ENCODE results near the gene LHX3.

The LHX3 gene

DNA sequence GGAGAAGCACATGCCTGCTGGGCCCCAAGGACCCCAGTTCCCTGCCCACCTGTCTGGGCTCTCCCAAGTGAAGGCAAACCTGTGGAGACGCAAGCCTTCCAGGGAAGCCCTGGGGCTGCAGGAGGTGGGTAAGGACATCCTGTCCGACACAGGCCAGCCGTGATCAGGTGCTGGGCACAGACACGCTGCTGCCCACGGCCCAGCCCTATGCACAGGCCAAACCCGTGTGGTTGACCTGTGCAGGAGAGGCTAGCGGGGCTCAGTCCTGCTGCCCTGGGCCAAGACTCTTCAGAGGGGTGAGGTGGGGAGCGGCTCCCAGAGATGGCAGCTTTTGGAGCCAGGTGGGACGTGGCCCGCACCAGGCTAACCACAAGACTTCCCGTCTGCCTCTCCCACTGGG, 14.3 kb downstream of the LHX3 start:
- CTCF ChIA-PET, result interaction anchor here (1.4 kb wide), 1 partner anchor 35 kb away, joined by 3 read pairs; no protein-coding TSS in a partner anchor
- no peak for TF ChIP-seq CTCF (IDR thresholded peaks at IDR 0.05; ENCODE audit: insufficient read depth, low read length, missing control alignments)
- no peak overlapping the region for H3K4me3 ChIP-seq (ENCODE audit: low read depth, low read length)
- no peak for DNase-seq (ENCODE audit: low read depth, low spot score)
- POLR2A ChIA-PET, result no interaction called here

DNA sequence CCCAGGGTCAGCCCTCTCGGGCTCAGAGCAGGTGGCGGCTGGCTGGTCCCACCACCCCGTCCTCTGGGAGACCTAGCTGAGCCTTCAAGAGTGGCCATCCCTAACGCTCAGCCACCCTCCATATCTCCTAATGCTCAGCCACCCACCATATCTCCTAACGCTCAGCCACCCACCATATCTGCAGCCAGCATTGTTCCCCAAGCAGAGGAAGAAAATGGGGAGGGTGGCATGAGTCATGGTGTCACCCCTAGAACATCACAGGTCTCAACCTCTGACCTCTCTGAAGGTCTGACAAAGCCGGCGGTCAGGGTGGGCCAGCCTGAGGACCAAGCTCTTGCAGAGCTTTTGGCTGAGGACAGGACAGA, 14.7 kb downstream of the LHX3 start:
- TF ChIP-seq CTCF (IDR thresholded peaks at IDR 0.05; ENCODE audit: insufficient read depth, low read length, missing control alignments), result no peak
- no peak for DNase-seq (ENCODE audit: low read depth, low spot score)
- no peak overlapping the region for H3K4me3 ChIP-seq (ENCODE audit: low read depth, low read length)
- ChIA-PET POLR2A (no interaction called here), CTCF (interaction anchor here (1.4 kb wide), 1 partner anchor 35 kb away, joined by 3 read pairs; no protein-coding TSS in a partner anchor)

- DNase-seq (ENCODE audit: low read depth, low spot score), result no peak
- no peak overlapping the region for H3K4me3 ChIP-seq (ENCODE audit: low read depth, low read length)
- POLR2A ChIA-PET, result no interaction called here
- no peak for TF ChIP-seq CTCF (IDR thresholded peaks at IDR 0.05; ENCODE audit: insufficient read depth, low read length, missing control alignments)
- CTCF ChIA-PET, result interaction anchor here (1.4 kb wide), 1 partner anchor 36 kb away, joined by 3 read pairs; no protein-coding TSS in a partner anchor
Observed at GRCh38 chr9:136189394-136190236, 15.3 kb downstream of the LHX3 start.

DNA sequence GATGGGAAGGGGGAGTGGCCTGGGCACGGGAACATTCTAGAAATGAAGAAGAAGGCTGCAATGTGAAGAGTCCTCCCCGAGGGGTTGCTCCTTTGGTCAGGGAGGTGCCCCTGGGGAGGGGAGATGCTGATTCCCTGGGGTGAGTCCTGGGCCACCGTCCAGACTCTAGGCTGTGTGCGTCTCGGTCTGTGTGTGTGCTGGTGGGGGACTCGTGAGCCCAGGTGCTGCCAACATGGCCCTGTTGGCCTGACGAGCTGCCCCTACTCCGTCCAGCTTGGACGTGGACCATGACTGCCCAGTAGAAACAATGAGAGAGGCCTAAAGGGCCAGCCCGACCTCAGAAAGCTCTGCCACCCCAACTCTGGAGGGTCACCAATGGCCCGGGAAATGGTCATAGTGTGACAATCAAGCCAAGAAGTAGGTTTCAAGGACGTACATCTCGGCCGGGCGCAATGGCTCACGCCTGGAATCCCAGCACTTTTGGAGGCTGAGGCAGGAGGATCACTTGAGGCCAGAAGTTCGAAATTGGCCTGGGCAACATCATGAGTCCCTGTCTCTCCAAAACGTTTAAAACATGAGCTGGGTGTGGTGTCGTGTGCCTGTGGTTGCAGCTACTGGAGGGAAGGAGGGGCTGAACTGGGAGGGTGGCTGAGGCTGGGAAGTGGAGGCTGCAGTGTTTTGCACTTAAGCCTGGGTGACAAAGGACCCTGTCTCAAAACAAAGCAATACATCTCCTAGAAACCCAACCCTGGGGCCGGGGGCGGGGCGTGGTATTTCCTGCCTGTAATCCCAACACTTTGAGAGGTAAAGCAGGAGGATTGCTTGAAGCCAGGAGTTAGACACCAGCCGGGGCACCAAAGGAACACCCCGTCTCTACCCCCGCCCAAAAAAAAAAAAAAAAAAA, 17.0 kb downstream of the LHX3 start:
- TF ChIP-seq CTCF (IDR thresholded peaks at IDR 0.05; ENCODE audit: insufficient read depth, low read length, missing control alignments), result no peak
- ChIA-PET POLR2A (no interaction called here), CTCF (interaction anchor here (0.5 kb wide), 1 partner anchor 18 kb away, joined by 3 read pairs; no protein-coding TSS in a partner anchor)
- no peak for DNase-seq (ENCODE audit: low read depth, low spot score)
- no peak overlapping the region for H3K4me3 ChIP-seq (ENCODE audit: low read depth, low read length)

- no peak for DNase-seq (ENCODE audit: low read depth, low spot score)
- ChIA-PET POLR2A (no interaction called here), CTCF (no interaction called here)
- TF ChIP-seq CTCF (IDR thresholded peaks at IDR 0.05; ENCODE audit: insufficient read depth, low read length, missing control alignments), result no peak
- no peak overlapping the region for H3K4me3 ChIP-seq (ENCODE audit: low read depth, low read length)
Observed at GRCh38 chr9:136187197-136187596, 17.7 kb downstream of the LHX3 start.

DNA sequence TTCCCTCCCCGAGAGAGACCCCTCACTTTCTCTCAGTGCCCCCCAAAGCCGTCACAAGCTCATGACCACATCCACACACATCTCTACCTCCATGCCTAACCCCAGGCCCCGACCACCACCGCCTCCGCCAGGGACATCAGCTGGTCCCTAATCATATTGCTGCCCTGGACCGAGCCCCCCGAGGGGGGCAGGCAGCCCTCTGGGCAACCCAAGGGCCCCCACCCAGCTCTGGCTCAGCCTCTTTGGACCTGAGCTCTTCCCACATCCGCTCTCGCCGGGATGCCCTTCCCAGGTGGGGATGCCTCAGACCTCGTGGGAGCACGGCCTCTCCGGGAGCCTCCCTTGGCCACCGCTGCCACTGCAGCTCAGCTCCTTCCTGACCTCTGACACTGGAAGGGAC, 18.5 kb downstream of the LHX3 start:
- CTCF ChIA-PET, result interaction anchor here (1.2 to 3.5 kb wide), 3 partner anchors 11 to 20 kb away, joined by 4 to 21 read pairs (median 4); no protein-coding TSS in a partner anchor
- no peak for TF ChIP-seq CTCF (IDR thresholded peaks at IDR 0.05; ENCODE audit: insufficient read depth, low read length, missing control alignments)
- POLR2A ChIA-PET, result no interaction called here
- H3K4me3 ChIP-seq (ENCODE audit: low read depth, low read length), result no peak overlapping the region
- no peak for DNase-seq (ENCODE audit: low read depth, low spot score)
